Activated B cell treated with CpG ODN at 0.5 μM for 24 hours (primary cell): ENCODE data around the gene LSAMP. TPM values are rescaled to one million over a fixed set of nuclear protein-coding genes. Genes with fewer than 3 reads are reported as not detected.

ENCODE experiments used
- ATAC-seq: fragments of 200-7000 bp; cut with Tn5 transposase; one replicate; pipeline ENCODE4 v1.10.0; 2021; ENCODE audit warnings: low read depth, mild to moderate bottlenecking, moderate library complexity
- CTCF ChIA-PET: fragments of 350-600 bp; sonication (Branson Sonifier 250); formaldehyde crosslinking; loops from one replicate; lab custom pipeline; 2021; ENCODE audit warnings: antibody characterized with exemption; lab: Charles Lee
- POLR2A ChIA-PET: fragments of 350-600 bp; sonication (Branson Sonifier 250); formaldehyde crosslinking; loops from one replicate; lab custom pipeline; 2021; ENCODE audit warnings: antibody characterized with exemption; lab: Charles Lee
- DNase-seq: peaks from one replicate; pipeline ENCODE4 v3.0.0; 2022
- H3K27ac Mint-ChIP-seq: one replicate; pipeline ENCODE4 v1.8.0; 2020; ENCODE audit warnings: mixed read lengths
- H3K27me3 Mint-ChIP-seq: one replicate; pipeline ENCODE4 v1.8.0; 2021; ENCODE audit warnings: mixed read lengths
- H3K36me3 Mint-ChIP-seq: one replicate; pipeline ENCODE4 v1.8.0; 2021; ENCODE audit warnings: low read depth, mixed read lengths
- H3K4me1 Mint-ChIP-seq: one replicate; pipeline ENCODE4 v1.8.0; 2021; ENCODE audit warnings: mixed read lengths
- H3K4me3 Mint-ChIP-seq: one replicate; pipeline ENCODE4 v1.8.0; 2020; ENCODE audit warnings: mild to moderate bottlenecking, mixed read lengths
- H3K9me3 Mint-ChIP-seq: one replicate; pipeline ENCODE4 v1.8.0; 2020; ENCODE audit warnings: mixed read lengths
- CTCF ChIP-seq: fragments of 200-600 bp; IDR thresholded peaks from one replicate; pipeline ENCODE4 v1.8.0; 2022; ENCODE audit warnings: antibody characterized with exemption, mild to moderate bottlenecking
- intact Hi-C: fragments of 100-400 bp; cut with micrococcal nuclease; formaldehyde crosslinking; loops from one replicate; pipeline ENCODE4 v1.15.1; 2024
- total RNA-seq: library from RNA; stranded (reverse); gene quantifications from 2 replicates; pipeline ENCODE4 v1.2.3, GENCODE V29; 2022

Gene LSAMP
- total RNA-seq, 1 donor from 2014 or later, result 0.16 TPM

GRCh38 chr3:116474032-116474780, 28.9 kb upstream of the LSAMP start:
- H3K4me1 Mint-ChIP-seq, result no peaks in the 10 kb centered on the region
- intact Hi-C loops, result no loop called here
- no peak for TF ChIP-seq CTCF
- H3K27ac Mint-ChIP-seq, result no peak overlapping the region
- CTCF ChIA-PET, result no interaction called here
- H3K27me3 Mint-ChIP-seq, result no peaks in the 10 kb centered on the region
- H3K9me3 Mint-ChIP-seq, result peaks cover 10% of the 10 kb centered on the region
- ATAC-seq (no peak), DNase-seq (no peak)
- H3K36me3 Mint-ChIP-seq, result no peaks in the 10 kb centered on the region
- POLR2A ChIA-PET, result no interaction called here
- H3K4me3 Mint-ChIP-seq, result no peak overlapping the region

- Mint-ChIP-seq H3K27me3 (no peaks in the 10 kb centered on the region), H3K4me1 (no peaks in the 10 kb centered on the region), H3K9me3 (peaks cover 8% of the 10 kb centered on the region), H3K4me3 (no peak overlapping the region), H3K36me3 (no peaks in the 10 kb centered on the region), H3K27ac (no peak overlapping the region)
- ChIA-PET CTCF (no interaction called here), POLR2A (no interaction called here)
- TF ChIP-seq CTCF, result no peak
- ATAC-seq (no peak), DNase-seq (no peak)
- intact Hi-C loops, result no loop called here
Measured at GRCh38 chr3:116473602-116474001, 28.3 kb upstream of the LSAMP start.

GRCh38 chr3:116470605-116471197, 25.4 kb upstream of the LSAMP start:
- H3K9me3 Mint-ChIP-seq, result peaks cover 3% of the 10 kb centered on the region
- H3K4me1 Mint-ChIP-seq, result no peaks in the 10 kb centered on the region
- no peaks in the 10 kb centered on the region for H3K36me3 Mint-ChIP-seq
- no peak overlapping the region for H3K27ac Mint-ChIP-seq
- DNase-seq, result no peak
- intact Hi-C loops, result no loop called here
- no peak for ATAC-seq
- H3K27me3 Mint-ChIP-seq, result no peaks in the 10 kb centered on the region
- ChIA-PET POLR2A (no interaction called here), CTCF (no interaction called here)
- TF ChIP-seq CTCF, result no peak
- no peak overlapping the region for H3K4me3 Mint-ChIP-seq

GRCh38 chr3:116469546-116469945, 24.3 kb upstream of the LSAMP start:
- ChIA-PET POLR2A (no interaction called here), CTCF (no interaction called here)
- Mint-ChIP-seq H3K9me3 (no peaks in the 10 kb centered on the region), H3K27ac (no peak overlapping the region), H3K4me3 (no peak overlapping the region), H3K4me1 (no peaks in the 10 kb centered on the region), H3K27me3 (no peaks in the 10 kb centered on the region), H3K36me3 (no peaks in the 10 kb centered on the region)
- ATAC-seq (no peak), DNase-seq (no peak)
- intact Hi-C loops, result no loop called here
- no peak for TF ChIP-seq CTCF

- no peaks in the 10 kb centered on the region for H3K4me1 Mint-ChIP-seq
- H3K36me3 Mint-ChIP-seq, result no peaks in the 10 kb centered on the region
- DNase-seq (no peak), ATAC-seq (no peak)
- H3K27me3 Mint-ChIP-seq, result no peaks in the 10 kb centered on the region
- H3K27ac Mint-ChIP-seq, result no peak overlapping the region
- no peak for TF ChIP-seq CTCF
- H3K4me3 Mint-ChIP-seq, result no peak overlapping the region
- H3K9me3 Mint-ChIP-seq, result peaks cover 1% of the 10 kb centered on the region
- CTCF ChIA-PET, result no interaction called here
- intact Hi-C loops, result no loop called here
- POLR2A ChIA-PET, result no interaction called here
Measured at GRCh38 chr3:116464276-116464798, 19.1 kb upstream of the LSAMP start.
